Measurements from ENCODE around the gene RAVER1.
"Not testable (repeated sequence)": the region's sequence is repeated elsewhere in the genome, so short reads cannot be mapped to it uniquely, and the experiment has no call there.

RAVER1 gene, protein sequence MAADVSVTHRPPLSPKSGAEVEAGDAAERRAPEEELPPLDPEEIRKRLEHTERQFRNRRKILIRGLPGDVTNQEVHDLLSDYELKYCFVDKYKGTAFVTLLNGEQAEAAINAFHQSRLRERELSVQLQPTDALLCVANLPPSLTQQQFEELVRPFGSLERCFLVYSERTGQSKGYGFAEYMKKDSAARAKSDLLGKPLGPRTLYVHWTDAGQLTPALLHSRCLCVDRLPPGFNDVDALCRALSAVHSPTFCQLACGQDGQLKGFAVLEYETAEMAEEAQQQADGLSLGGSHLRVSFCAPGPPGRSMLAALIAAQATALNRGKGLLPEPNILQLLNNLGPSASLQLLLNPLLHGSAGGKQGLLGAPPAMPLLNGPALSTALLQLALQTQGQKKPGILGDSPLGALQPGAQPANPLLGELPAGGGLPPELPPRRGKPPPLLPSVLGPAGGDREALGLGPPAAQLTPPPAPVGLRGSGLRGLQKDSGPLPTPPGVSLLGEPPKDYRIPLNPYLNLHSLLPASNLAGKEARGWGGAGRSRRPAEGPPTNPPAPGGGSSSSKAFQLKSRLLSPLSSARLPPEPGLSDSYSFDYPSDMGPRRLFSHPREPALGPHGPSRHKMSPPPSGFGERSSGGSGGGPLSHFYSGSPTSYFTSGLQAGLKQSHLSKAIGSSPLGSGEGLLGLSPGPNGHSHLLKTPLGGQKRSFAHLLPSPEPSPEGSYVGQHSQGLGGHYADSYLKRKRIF

DNA sequence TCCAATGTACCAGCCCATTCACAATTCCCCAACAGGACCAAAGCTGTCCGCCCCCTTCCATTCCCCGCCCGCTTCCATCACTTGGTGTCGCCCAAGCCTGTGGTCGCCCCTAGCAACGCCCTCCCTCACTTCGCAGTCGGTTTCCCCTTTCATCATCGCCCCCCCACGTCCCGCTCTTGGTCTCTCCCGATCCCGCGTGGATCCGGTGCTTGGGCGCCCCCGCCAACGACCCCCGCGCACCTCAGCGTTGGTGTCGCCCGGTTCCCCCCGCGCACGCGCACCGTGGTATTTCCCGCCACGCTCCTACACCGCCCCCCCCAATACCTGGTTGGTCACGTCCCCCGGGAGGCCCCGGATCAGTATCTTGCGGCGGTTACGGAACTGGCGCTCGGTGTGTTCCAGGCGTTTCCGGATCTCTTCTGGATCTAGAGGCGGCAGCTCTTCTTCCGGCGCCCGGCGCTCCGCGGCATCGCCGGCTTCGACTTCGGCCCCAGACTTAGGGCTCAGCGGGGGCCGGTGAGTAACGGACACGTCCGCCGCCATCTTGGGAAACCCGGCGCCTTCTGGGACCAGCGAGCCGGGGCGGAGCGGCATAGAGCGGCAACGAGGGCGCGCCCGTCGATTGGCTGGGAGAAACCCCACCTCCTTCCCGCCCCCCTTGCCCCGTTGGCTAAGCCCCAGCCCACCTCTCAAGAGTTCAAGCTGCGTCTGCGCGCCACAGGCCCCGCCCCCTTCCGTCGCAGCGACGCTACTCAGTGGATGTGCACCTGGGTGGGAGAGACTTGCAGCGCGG lies at the start of gene RAVER1:
TSS of gene RAVER1 (minus strand) at position 565 of the 793 bp plus-strand sequence. CDS start at position 543, 22 bp downstream.
- peak; percentile 96 for DNase-seq

DNA sequence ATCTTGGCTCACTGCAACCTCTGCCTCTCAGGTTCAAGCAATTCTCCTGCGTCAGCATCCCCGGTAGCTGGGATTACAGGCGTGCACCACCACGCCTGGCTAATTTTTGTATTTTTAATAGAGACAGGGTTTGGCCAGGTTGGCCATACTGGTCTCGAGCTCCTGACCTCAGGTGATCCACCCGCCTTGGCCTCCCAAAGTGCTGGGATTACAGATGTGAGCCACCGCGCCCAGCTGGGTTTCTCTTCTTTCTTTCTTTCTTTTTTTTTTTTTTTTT lies 49.8 kb upstream of the RAVER1 start:
- DNase-seq, result not testable (repeated sequence)

- peak; percentile 91 for DNase-seq
Measured at GRCh38 chr19:10380313-10381102, 47.2 kb upstream of the RAVER1 start, which contains the start of gene TYK2. Gene TYK2, minus strand, starts transcription at chr19:10380572. Its CDS starts 2,166 bp downstream, at chr19:10378406.

DNA sequence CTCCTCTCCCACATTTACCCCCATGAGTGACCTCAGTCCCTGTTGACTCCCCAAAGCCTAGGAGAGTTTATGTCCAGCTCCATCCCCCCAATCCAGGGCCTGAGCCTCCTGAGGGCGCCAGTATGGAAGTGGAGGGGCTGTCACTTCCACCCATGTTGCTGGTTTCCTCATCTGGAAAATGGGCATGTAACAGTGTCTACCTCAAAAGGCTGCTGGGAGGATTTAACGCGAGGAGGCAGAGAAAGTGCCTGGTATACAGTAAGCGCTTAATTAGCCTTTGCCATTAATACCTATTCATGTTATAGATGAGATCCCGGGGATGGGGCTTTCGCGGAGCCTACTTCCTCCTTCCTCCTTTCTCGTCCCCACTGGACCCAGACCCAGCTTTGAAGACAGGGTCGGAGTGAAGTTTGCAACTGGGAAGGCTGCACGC lies 46.6 kb upstream of the RAVER1 start:
- no peak for DNase-seq

DNA sequence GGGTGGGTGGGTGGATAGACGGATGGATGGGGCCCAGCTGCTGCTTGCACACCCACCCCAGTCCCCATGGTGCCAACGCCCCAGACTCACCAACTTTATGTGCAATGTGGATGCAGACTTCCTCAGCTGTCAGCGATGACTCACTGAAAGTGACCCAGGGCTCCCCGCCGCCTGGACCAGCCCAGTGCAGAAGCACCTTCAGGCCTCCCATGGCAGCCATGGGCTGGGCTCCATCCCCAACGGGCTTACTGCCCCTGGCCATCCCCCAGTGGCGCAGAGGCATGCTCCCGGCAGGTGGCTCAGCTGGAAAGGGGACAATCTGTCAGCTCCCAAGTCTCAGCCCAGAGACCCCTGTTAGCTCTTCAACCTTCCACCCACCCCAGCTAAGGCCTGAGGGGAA lies 44.8 kb upstream of the RAVER1 start:
- no peak for DNase-seq

DNA sequence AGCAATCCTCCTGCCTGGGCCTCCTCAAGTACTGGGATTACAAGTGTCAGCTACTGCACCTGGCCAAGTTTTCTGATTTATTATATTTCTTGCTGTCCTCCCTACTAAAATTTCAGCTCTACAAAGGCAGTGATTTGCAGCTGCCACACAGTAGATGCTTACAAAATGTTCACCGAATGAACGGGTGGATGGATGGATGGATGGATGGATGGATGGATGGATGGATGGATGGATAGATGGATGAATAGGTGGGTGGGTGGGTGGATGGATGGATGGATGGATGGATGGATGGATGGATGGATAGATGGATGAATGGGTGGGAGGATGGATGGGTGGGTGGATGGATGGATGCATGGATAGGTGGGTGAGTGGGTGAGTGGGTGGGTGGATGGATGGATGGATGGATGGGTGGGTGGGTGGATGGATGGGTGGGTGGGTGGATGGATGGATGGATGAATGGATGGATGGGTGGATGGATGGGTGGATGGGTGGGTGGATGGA lies 43.9 kb upstream of the RAVER1 start:
- not testable (repeated sequence) for DNase-seq

GRCh38 chr19:10374931-10375330 lies 41.6 kb upstream of the RAVER1 start:
- DNase-seq, result no peak

- no peak for DNase-seq
Measured at GRCh38 chr19:10372690-10373089, 39.4 kb upstream of the RAVER1 start.

GRCh38 chr19:10368101-10368803 lies 34.9 kb upstream of the RAVER1 start:
- DNase-seq, result no peak

- not testable (repeated sequence) for DNase-seq
Measured at GRCh38 chr19:10366950-10367512, 33.7 kb upstream of the RAVER1 start.

GRCh38 chr19:10365518-10365917 lies 32.2 kb upstream of the RAVER1 start:
- no peak for DNase-seq

GRCh38 chr19:10364644-10365043 lies 31.3 kb upstream of the RAVER1 start:
- DNase-seq, result no peak

GRCh38 chr19:10363789-10364281 lies 30.5 kb upstream of the RAVER1 start:
- no peak for DNase-seq

DNA sequence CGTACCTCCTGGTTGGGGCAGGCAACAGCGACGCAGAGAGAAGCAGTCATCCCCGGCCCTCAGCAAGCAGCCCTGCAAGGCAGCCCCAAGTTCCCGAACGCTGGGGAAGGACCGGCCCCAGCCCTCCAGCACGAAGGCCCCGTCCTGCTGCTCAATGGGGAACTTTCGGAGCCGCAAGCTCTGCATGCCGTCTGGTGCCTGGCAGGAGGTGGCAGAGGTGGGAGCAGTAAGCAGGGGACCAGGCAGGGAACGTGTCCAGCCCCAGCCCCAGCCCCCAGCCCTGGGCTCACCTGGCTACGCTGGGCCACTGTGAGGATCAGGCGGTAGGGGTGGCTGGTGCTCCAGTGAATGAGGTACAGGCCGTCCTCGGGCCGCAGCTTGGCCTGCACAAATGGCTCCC lies 28.9 kb upstream of the RAVER1 start:
- no peak for DNase-seq

DNA sequence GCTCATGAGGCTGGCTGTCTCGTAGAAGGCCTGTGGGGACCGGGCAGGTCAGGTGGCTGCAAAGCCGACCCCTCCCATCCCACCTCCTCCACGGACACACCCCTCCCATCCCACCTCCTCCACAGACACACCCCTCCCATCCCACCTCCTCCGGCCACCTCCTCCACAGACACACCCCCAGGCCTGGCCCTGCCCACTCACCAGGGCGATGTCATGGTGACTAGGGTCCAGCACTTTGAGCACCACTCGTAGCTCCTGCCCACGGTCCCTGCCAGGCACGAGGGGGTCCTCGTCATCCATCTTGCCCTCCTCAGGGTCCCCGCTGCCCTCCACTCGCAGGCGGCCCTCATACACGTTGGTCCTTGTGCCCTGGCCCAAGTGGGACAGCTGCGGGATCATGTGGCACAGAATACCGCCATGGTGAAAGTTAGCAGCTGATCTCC lies 28.3 kb upstream of the RAVER1 start:
- DNase-seq, result no peak

DNA sequence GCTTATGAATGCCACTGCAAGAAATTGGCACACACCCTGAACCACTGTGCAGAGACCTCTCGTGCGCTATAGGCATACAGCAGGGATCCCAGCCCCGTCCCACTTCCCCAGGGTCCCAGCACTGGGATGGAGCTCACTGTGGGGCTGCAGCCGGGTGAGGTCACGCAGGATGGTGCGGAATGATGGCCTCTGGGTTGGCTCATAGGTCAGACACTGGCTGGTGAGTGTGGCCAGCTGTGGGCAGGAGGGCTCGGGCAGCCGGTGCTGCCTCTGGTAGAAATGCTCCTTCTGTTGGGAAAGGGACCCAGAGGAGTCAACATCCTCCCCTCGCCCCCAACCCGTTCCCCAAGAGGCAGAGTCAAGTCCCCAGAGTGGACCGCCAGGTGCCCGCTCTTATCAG lies 23.1 kb upstream of the RAVER1 start:
- DNase-seq, result no peak

GRCh38 chr19:10353793-10354391 lies 20.6 kb upstream of the RAVER1 start:
- DNase-seq, result peak; percentile 26

DNA sequence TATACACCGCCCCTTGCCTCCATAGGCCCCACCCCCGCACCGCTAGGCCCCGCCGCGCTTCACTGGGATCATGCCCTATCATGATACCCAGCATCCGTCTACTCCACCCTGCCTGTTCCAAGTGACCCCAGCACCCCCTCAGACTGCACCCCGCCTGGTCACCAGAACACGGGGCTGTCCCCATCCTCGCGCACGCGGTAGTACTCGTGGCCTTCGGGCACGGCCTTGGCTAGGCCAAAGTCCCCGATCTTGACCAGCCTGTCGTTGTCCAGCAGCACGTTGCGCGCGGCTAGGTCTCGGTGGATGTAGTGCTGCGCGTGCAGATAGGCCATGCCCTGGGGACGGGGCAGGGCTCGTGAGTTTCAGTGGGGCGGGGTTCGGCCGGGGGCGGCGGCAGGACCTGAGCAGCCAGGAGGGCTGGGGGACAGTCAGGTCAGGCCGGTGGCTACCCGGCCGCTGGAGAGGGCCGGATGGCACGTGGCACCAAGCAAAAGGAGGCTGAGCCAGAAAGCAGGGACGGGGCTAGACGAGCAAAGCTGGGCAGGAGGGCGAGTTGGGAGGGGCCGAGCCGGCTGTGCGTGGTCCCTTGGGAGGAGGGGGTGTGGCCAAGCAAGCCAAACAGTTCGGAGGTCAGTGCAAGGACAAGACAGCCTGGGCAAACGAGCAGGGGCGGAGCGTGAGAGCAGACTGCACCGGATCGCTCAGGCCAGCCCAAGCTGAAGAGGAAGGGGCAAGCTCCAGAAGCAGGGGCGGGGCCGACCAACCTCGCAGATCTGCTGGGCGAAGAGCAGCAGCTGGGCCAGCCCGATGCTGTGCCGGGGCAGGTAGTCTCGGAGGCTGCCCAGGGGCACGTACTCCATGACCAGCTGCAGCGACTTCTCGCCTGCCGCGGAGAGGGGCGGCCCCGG lies 19.7 kb upstream of the RAVER1 start:
- no peak for DNase-seq

DNA sequence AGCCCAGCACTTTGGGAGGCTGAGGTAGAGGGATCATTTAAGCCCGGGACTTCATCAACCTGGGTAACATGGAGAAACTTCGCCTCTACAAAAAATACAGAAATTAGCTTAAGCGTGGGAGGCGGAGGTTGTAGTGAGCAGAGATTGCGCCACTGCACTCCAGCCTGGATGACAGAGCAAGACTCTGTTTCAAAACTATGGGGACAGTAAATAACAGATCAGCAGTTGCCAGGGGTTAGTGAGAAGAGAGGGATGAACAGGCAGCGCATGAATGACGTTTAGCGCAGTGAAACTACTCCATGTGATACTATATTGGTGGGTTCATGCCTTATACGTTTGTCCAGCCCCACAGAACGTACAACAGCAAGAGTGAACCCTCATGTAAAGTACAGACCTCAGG lies 13.2 kb upstream of the RAVER1 start:
- DNase-seq, result no peak

GRCh38 chr19:10344780-10345179 lies 11.5 kb upstream of the RAVER1 start:
- no peak for DNase-seq
